ENCODE data around the gene XDH.

DNA sequence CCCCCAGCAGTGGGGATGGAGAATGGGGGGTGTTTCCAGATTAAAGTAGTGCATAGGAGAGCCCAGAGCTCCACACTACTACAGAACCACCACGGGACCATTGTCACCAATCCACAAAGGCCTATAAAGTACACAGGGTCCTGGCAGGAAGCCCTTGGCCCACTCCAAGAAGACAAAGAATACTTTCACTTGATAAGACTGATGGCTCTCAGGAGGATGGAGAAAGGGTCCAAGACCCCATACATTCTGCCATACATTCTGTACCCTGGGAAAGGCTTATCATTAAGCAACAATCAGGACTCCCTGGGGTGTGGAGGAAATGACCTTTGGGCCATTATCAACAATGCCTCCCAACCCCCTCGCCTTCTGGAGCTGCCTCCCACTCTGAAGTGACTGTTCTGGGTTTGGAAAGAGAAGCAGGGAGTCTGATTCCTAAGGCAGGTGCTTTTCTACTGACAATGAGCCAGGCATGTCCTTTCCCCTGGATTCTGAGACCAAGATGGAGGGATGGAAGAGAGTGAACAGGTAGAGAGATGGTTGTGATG is 85.4 kb downstream of the XDH start:
- TF ChIP-seq, protein P1, sequence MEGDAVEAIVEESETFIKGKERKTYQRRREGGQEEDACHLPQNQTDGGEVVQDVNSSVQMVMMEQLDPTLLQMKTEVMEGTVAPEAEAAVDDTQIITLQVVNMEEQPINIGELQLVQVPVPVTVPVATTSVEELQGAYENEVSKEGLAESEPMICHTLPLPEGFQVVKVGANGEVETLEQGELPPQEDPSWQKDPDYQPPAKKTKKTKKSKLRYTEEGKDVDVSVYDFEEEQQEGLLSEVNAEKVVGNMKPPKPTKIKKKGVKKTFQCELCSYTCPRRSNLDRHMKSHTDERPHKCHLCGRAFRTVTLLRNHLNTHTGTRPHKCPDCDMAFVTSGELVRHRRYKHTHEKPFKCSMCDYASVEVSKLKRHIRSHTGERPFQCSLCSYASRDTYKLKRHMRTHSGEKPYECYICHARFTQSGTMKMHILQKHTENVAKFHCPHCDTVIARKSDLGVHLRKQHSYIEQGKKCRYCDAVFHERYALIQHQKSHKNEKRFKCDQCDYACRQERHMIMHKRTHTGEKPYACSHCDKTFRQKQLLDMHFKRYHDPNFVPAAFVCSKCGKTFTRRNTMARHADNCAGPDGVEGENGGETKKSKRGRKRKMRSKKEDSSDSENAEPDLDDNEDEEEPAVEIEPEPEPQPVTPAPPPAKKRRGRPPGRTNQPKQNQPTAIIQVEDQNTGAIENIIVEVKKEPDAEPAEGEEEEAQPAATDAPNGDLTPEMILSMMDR (conservative IDR thresholded peaks at IDR 0.05): no peak
- no peak for TF ChIP-seq ZFX (IDR thresholded peaks at IDR 0.05)

All from C4-2B (cell line).